GM06990 (cell line): ENCODE results near the gene CNTNAP5.

ENCODE experiments used
- DNase-seq: peaks from one replicate; pipeline ENCODE4 v3.0.0-alpha.2; 2011; ENCODE audit not compliant: insufficient read length; ENCODE audit errors: extremely low read depth
- H3K27me3 ChIP-seq: replicated peaks from 2 replicates; pipeline ENCODE4 v1.6.0; 2011; ENCODE audit warnings: low read length; ENCODE audit not compliant: control insufficient read depth, insufficient read depth
- H3K36me3 ChIP-seq: 2 replicates; pipeline ENCODE4 v1.5.1; 2011; ENCODE audit warnings: low read length; ENCODE audit not compliant: control insufficient read depth, insufficient read depth
- H3K4me3 ChIP-seq: replicated peaks from 2 replicates; pipeline ENCODE4 v1.5.1; 2011; ENCODE audit warnings: low read depth, mild to moderate bottlenecking, control low read depth, low read length
- TF ChIP-seq, protein P1 (sequence below): IDR thresholded peaks from 2 replicates; pipeline ENCODE4 v1.5.1; 2011; ENCODE audit warnings: low read length, control low read depth, mild to moderate bottlenecking, inconsistent platforms; ENCODE audit not compliant: insufficient read depth, poor library complexity, severe bottlenecking

The CNTNAP5 gene

DNA sequence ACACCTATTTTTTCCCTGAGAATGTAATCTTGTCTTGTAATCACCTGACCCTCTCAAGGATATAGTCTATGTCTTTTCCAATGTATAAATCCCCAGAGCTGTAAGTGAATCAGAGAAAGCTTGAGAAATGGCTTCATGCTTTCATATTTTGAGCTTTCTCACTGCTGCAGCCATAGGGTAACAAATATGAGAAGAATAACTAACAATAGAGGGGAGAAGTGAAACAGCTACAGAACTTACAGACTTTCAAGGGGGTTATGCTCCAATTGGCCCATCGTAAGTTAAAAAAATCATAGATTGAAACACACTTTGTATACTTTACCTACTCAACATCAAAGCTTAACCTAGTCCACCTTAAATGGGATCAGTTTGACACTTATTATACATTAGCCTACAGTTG, 111.0 kb downstream of the CNTNAP5 start:
- no peak for DNase-seq
- H3K36me3 ChIP-seq: no peaks in the 10 kb centered on the region
- no peak overlapping the region for H3K4me3 ChIP-seq
- H3K27me3 ChIP-seq: no peaks in the 10 kb centered on the region
- TF ChIP-seq, protein P1, sequence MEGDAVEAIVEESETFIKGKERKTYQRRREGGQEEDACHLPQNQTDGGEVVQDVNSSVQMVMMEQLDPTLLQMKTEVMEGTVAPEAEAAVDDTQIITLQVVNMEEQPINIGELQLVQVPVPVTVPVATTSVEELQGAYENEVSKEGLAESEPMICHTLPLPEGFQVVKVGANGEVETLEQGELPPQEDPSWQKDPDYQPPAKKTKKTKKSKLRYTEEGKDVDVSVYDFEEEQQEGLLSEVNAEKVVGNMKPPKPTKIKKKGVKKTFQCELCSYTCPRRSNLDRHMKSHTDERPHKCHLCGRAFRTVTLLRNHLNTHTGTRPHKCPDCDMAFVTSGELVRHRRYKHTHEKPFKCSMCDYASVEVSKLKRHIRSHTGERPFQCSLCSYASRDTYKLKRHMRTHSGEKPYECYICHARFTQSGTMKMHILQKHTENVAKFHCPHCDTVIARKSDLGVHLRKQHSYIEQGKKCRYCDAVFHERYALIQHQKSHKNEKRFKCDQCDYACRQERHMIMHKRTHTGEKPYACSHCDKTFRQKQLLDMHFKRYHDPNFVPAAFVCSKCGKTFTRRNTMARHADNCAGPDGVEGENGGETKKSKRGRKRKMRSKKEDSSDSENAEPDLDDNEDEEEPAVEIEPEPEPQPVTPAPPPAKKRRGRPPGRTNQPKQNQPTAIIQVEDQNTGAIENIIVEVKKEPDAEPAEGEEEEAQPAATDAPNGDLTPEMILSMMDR: no peak

DNA sequence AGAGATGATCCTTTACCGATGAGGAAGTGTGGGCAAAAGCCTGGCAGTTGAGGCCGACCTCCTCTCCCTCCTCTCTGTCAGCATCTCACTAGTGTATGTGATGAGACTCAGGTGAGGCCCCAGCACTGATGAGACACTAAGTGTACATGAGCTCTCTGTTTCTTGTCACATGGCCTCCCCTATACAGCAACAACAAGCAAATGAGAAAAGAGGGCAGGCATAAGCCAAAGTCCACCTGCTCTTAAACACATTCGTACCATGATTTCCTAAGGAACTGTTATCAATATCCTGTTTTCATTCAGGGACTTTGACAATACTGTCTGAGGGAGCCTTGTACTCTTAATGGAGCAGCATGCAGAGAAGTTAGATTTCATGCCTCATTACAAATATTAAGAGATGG, 113.0 kb downstream of the CNTNAP5 start:
- TF ChIP-seq, protein P1: no peak
- Histone ChIP-seq H3K4me3 (no peak overlapping the region), H3K36me3 (no peaks in the 10 kb centered on the region), H3K27me3 (no peaks in the 10 kb centered on the region)
- no peak for DNase-seq

DNA sequence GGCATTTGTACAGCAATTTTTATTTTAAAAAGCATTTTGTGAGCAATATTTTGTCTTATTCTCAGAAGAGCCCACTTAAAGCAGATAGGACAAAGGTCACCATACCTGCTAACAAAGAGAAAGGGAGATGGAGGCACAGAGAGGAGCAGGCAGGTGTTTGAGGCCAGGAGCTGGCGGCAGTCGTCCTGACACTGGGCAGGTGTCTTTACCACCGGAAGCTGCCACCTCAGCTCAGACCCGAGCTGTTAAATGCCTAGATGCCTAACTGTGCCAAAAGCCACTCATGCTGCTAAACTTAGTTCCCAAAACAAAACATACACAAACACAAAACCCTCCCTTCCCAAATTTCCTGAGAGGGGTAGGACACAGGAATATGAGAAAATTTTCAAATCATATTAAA, 120.9 kb downstream of the CNTNAP5 start:
- Histone ChIP-seq H3K4me3 (no peak overlapping the region), H3K36me3 (no peaks in the 10 kb centered on the region), H3K27me3 (no peaks in the 10 kb centered on the region)
- TF ChIP-seq, protein P1: no peak
- no peak for DNase-seq

DNA sequence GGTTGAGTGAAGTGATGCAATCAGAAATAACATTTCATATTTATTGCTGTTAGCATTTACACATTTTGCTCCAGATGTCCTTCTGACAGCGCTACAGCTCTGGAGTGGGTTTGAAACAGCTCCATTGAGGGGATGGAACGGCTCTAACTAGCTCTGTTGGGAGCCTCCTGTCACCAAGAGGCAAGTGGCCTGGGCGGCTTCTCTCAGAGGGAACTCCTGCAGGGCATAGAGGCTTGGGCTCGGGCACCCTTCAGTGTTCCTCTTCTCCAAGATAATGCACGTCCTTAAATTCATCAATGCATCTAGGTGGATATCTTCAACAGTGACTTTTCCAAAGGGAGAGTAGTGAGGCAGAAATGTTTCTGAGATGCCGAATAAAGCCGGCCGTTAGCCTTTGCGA, 122.5 kb downstream of the CNTNAP5 start:
- H3K4me3 ChIP-seq: no peak overlapping the region
- H3K36me3 ChIP-seq: no peaks in the 10 kb centered on the region
- no peaks in the 10 kb centered on the region for H3K27me3 ChIP-seq
- TF ChIP-seq, protein P1: no peak
- DNase-seq: no peak

DNA sequence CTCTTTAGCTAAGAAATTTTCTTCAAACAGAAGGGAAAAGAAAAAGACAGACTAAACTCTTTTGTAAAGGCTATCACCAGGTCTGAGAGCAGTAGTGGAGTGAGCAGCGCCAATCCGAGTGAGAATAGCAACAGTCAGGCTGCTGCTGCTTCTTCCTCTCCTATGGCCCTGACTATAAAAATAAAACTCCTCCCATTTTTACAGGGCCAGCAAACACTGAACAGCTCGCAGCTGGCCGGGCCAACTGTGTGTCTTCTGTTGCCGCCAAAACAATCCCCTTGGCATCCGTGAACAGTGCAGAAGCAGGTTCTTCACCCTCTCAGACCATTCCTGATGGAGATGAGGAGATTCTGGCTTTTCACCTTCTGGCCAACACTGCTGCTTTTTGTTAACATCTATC, 124.5 kb downstream of the CNTNAP5 start:
- no peak overlapping the region for H3K4me3 ChIP-seq
- DNase-seq: no peak
- TF ChIP-seq, protein P1: no peak

DNA sequence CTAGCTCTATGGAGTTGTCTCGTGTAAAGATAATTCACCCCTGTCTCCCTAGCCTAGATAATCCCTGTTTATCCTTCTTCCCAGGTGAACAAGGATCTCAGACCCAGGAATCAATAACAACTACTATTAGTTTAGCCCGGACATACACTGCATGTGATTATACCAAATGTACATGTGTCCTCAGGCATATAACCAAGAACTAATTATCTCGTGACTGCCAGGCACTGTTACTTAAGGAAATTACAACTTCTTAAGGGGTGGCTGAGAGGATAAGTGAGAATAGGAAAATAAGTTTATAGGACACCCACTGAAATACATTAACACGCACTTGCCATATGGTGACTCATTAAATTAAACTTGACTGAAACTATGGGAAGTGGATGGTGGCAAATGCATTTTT, 126.6 kb downstream of the CNTNAP5 start:
- TF ChIP-seq, protein P1: no peak
- no peak overlapping the region for H3K4me3 ChIP-seq
- no peaks in the 10 kb centered on the region for H3K27me3 ChIP-seq
- no peak for DNase-seq
- H3K36me3 ChIP-seq: no peaks in the 10 kb centered on the region

More for the DNA sequence above, 124.5 kb downstream of the CNTNAP5 start:
- Histone ChIP-seq H3K36me3 (no peaks in the 10 kb centered on the region), H3K27me3 (no peaks in the 10 kb centered on the region)
